ENCODE measurements around the gene SLC9A1.

GRCh38 chr1:27060891-27061290, 94.0 kb downstream of the SLC9A1 start:
- no peak for TF ChIP-seq CTCF (IDR thresholded peaks at IDR 0.05)
- TF ChIP-seq EP300 (IDR thresholded peaks at IDR 0.05) = no peak
- no peak for TF ChIP-seq POLR2A (IDR thresholded peaks at IDR 0.05)
- no peak for TF ChIP-seq POLR2AphosphoS5 (IDR thresholded peaks at IDR 0.05)

All from upper lobe of left lung (tissue), 4 donors.